ENCODE results near the gene MYO5A.

Gene MYO5A

DNA sequence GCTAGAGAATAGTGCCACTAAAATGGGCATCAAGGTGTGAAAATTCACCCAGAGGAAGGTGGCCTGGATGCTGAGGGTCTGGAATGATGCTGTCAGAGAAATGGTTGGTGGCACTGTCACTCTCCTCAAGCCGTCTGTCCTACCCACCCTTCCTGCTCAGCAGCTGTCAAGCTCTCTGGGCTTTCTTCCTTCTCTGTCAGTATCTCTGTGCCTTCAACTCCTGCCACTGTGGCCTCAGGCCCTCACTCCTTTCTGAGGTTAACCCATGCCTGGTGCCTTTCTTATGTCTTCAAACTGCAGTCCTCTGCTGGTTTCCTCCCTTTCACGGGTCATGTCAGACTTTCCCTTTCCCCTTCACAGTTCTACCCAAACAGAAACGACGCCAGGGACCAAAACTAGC, 237.5 kb downstream of the MYO5A start:
- DNase-seq (ENCODE audit: low read depth) = no peak
- H3K4me3 ChIP-seq (ENCODE audit: control insufficient read depth, low read depth, low read length) = no peak overlapping the region

DNA sequence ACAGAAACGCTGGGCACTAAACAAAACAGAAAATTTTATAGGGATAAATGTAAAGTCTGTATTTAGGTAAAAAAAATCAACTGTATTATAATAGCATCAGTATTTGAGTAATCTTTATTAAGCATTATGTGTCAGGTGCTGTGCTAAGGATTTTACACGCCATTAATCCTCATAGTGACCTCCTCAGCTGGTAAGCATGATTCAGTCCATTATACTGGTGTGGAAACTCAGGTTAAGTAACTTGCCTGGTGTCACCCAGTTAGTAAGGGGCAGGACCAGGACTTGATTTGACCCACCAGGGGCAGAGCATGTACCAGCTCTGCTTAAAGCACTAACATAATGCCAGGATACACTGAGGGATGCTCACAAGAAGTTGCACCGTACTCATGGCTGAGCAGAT, 237.9 kb downstream of the MYO5A start:
- TF ChIP-seq, protein P1, sequence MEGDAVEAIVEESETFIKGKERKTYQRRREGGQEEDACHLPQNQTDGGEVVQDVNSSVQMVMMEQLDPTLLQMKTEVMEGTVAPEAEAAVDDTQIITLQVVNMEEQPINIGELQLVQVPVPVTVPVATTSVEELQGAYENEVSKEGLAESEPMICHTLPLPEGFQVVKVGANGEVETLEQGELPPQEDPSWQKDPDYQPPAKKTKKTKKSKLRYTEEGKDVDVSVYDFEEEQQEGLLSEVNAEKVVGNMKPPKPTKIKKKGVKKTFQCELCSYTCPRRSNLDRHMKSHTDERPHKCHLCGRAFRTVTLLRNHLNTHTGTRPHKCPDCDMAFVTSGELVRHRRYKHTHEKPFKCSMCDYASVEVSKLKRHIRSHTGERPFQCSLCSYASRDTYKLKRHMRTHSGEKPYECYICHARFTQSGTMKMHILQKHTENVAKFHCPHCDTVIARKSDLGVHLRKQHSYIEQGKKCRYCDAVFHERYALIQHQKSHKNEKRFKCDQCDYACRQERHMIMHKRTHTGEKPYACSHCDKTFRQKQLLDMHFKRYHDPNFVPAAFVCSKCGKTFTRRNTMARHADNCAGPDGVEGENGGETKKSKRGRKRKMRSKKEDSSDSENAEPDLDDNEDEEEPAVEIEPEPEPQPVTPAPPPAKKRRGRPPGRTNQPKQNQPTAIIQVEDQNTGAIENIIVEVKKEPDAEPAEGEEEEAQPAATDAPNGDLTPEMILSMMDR (IDR thresholded peaks at IDR 0.05; ENCODE audit: control insufficient read depth, insufficient read depth, low read depth, low read length, missing control alignments) = no peak
- no peak overlapping the region for H3K4me3 ChIP-seq (ENCODE audit: control insufficient read depth, low read depth, low read length)
- no peak for DNase-seq (ENCODE audit: low read depth)

More for the DNA sequence above, 237.5 kb downstream of the MYO5A start:
- TF ChIP-seq, protein P1 (IDR thresholded peaks at IDR 0.05; ENCODE audit: control insufficient read depth, insufficient read depth, low read depth, low read length, missing control alignments) = no peak

DNA sequence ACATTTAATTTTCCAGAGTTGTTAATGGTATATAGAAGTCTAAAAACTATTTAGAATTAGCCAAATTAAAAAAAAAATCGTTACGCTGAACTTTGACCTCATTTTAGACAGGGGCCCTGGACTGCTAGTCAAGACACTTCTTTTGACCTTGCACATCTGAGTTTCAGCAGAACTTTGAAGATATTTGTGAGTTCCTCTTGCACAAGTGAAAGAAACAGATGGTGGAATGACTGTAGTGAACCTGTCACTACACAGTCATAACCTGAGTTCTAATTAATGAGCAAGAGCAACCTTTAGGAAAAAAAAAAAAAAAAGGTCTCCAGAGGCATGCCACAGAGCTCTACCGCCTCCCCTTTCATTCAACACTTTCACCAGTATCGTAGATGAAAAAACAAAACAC, 238.4 kb downstream of the MYO5A start:
- TF ChIP-seq, protein P1 (IDR thresholded peaks at IDR 0.05; ENCODE audit: control insufficient read depth, insufficient read depth, low read depth, low read length, missing control alignments) = no peak
- no peak for DNase-seq (ENCODE audit: low read depth)
- no peak overlapping the region for H3K4me3 ChIP-seq (ENCODE audit: control insufficient read depth, low read depth, low read length)

DNA sequence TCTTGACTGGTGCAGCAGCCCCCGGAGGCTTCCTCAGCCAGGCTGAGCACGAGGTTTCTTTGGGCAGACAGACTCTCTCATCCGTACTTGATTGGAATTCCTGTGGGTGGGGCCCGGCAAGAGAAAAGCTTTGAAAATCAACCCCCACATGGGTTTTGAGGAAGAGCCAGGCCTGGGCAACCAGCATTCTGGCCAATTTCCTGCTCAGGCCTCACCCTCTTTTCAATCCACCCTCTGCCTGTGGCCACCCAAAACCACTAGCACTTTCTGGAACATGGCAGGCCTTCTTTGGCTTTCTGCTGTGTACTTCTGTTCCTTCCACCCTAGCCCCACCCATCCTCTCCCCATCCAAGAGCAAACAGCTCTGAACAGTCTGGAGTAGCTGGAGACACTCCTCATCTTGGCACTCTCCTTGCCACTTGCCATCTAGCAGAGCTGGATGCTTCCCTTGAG, 239.0 kb downstream of the MYO5A start:
- H3K4me3 ChIP-seq (ENCODE audit: control insufficient read depth, low read depth, low read length) = no peak overlapping the region
- TF ChIP-seq, protein P1 (IDR thresholded peaks at IDR 0.05; ENCODE audit: control insufficient read depth, insufficient read depth, low read depth, low read length, missing control alignments) = no peak
- DNase-seq (ENCODE audit: low read depth) = no peak

DNA sequence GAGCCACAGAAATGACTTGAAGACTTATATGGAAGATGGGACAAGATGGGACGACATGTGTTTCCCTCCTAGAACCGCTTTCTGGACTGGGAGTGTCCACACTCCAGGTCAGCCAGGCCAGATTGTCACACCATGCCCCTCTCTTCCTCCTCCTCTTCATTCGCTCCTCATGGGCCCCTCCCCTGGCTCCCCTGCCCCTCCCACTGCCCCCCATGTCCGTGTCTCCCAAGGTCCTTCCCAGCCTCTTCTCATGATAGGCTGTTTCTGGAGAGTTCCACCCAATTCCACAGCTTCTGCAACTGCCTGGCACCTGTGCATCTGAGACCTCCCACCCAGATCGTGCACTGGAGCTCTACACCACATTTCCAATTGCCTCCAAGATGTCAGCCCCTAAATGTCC, 239.7 kb downstream of the MYO5A start:
- TF ChIP-seq, protein P1 (IDR thresholded peaks at IDR 0.05; ENCODE audit: control insufficient read depth, insufficient read depth, low read depth, low read length, missing control alignments) = no peak
- no peak overlapping the region for H3K4me3 ChIP-seq (ENCODE audit: control insufficient read depth, low read depth, low read length)
- DNase-seq (ENCODE audit: low read depth) = no peak

DNA sequence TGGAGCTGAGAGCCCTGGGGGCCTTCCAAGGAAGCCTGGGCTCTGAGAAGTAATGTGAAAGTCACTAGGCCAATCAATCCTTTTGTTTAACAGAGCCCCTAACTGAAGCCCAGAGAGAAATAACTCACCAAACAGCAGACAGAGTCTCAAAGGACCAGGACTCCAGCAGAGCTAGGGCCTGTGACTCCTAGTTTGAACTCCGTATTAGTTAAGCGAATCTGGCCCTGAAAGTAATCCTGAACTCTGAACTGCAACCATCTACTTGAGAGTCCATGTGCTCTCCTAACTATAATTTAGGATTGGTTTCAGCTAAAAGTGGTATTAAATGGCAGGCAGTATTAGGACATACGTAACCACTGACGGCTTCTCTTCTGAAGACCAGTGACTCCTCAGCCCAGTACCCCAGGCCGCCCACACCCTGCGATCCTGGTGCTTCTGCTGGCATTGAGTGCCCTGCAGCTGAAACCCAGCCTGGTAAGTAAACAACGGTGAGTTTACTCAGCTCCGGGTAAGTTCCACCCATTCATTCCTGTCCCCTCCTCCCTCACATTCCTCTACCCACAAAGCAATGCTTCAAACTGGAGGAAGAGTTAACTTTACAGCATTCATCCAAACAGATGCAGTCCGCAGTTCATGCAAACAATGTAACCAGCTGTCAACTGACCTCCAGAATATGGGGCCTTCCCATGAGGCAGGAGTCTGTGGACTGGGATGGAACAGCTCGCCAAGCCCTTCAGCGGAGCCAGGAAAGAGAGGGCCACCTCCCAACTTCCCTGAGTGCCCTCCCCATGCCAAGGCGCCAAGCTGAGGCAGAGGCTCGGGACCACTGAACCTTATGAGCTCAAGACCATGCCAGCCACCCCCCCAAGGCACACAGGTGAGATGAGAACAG, 240.4 kb downstream of the MYO5A start:
- TF ChIP-seq, protein P1 (IDR thresholded peaks at IDR 0.05; ENCODE audit: control insufficient read depth, insufficient read depth, low read depth, low read length, missing control alignments) = no peak
- H3K4me3 ChIP-seq (ENCODE audit: control insufficient read depth, low read depth, low read length) = no peak overlapping the region

More for the DNA sequence above, 240.4 kb downstream of the MYO5A start:
- DNase-seq (ENCODE audit: low read depth) = no peak
